ENCODE results near the gene UBAC1.

DNA sequence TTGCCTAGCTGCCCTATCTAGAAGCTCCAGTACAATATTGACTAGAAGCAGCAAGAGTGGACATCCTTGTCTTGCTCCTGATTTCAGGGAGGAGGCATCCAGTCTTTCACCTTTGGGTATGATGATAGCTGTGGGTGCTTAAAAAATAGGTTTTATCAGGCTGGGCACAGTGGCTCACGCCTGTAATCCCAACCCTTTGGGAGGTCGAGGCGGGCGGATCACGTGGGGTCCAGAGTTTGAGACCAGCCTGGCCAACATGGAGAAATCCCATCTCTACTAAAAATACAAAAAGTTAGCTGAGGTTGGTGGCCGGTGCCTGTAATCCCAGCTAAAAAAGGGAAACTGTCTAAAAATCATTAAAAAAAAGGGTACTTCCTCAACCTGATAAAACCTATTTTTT lies 51.8 kb downstream of the UBAC1 start:
- TF ChIP-seq, protein P1, sequence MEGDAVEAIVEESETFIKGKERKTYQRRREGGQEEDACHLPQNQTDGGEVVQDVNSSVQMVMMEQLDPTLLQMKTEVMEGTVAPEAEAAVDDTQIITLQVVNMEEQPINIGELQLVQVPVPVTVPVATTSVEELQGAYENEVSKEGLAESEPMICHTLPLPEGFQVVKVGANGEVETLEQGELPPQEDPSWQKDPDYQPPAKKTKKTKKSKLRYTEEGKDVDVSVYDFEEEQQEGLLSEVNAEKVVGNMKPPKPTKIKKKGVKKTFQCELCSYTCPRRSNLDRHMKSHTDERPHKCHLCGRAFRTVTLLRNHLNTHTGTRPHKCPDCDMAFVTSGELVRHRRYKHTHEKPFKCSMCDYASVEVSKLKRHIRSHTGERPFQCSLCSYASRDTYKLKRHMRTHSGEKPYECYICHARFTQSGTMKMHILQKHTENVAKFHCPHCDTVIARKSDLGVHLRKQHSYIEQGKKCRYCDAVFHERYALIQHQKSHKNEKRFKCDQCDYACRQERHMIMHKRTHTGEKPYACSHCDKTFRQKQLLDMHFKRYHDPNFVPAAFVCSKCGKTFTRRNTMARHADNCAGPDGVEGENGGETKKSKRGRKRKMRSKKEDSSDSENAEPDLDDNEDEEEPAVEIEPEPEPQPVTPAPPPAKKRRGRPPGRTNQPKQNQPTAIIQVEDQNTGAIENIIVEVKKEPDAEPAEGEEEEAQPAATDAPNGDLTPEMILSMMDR (IDR thresholded peaks at IDR 0.05): no peak
- no peak for TF ChIP-seq POLR2A (IDR thresholded peaks at IDR 0.05)
